ENCODE measurements around the gene RPS27.

DNA sequence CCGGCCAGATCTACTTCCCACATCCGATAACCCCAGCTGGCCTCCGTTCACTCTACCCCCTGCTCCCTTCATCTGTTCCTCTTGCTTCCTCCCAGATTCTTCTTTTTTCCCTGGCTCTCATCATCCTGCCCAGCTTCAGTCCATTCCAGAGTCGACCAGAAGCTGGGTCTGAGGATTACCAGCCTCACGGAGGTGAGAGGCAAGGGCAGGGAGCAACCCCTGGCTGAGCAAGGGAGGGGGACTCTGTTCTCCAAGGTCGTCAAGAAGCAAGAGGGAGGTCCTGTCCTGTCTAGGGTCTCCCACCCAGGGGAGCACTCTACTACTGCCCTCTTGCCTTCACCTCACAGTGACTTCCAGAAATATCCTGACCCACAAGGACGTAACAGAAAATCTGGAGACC, 17.0 kb upstream of the RPS27 start:
- TF ChIP-seq CTCF (IDR thresholded peaks at IDR 0.05) (no peak), EZH2 (IDR thresholded peaks at IDR 0.05) (no peak), EZH2phosphoT487 (IDR thresholded peaks at IDR 0.05) (no peak)

All from neural progenitor cell (in vitro differentiated cells).